SK-N-SH (cell line): ENCODE results near the gene CD22. TPM values are rescaled to one million over a fixed set of nuclear protein-coding genes. Genes with fewer than 3 reads are reported as not detected.

Experiments
- CTCF ChIA-PET: fragments of 300-600, 350-600 bp; formaldehyde crosslinking; extraction: SDS; loops from one replicate; lab custom pipeline; 2021; lab: Yijun Ruan, JAX
- POLR2A ChIA-PET: fragments of 350-600 bp; sonication (Branson Sonifier 250); formaldehyde crosslinking; extraction: SDS; loops from one replicate; lab custom pipeline; 2020; ENCODE audit warnings: antibody characterized with exemption, inconsistent platforms; lab: Yijun Ruan, JAX
- DNase-seq: peaks from one replicate; pipeline ENCODE4 v3.0.0; 2012
- H2AFZ ChIP-seq: fragments of 200-600 bp; sonication (generic); 2 replicates; pipeline ENCODE4 v1.8.1; 2016; ENCODE audit warnings: antibody characterized with exemption, mild to moderate bottlenecking, low read depth
- H3F3A ChIP-seq: fragments of 200-600 bp; sonication (generic); replicated peaks from 2 replicates; pipeline ENCODE3; 2016; ENCODE audit warnings: antibody characterized with exemption, mild to moderate bottlenecking; ENCODE audit not compliant: insufficient read depth
- H3K27ac ChIP-seq, 2 experiments: fragments of 200-500 bp in 1 of 2; fragments of 200-600 bp in 1 of 2; sonication (Bioruptor generic) in 1 of 2; sonication (generic), shearing (Covaris generic) in 1 of 2; 2 replicates each; pipeline versions ENCODE4 v1.5.1 to v1.6.1; 2014 to 2016; ENCODE audit warnings: low read depth in 2 of 2, inconsistent platforms in 1 of 2, low read length in 1 of 2, mild to moderate bottlenecking in 1 of 2, mixed read lengths in 1 of 2
- H3K27me3 ChIP-seq: fragments of 200-600 bp; sonication (generic), shearing (Covaris generic); 2 replicates; pipeline ENCODE4 v1.6.1; 2016; ENCODE audit warnings: mixed run types; ENCODE audit not compliant: insufficient read depth
- H3K36me3 ChIP-seq, 2 experiments: fragments of 200-500 bp in 1 of 2; fragments of 200-600 bp in 1 of 2; sonication (Bioruptor generic) in 1 of 2; sonication (generic) in 1 of 2; replicated peaks in 1 of 2; 2 replicates each; pipeline versions ENCODE3 to v1.5.1; 2014 to 2016; ENCODE audit warnings: low read length in 1 of 2, mild to moderate bottlenecking in 1 of 2; ENCODE audit not compliant: insufficient read depth in 2 of 2, control insufficient read depth in 1 of 2
- H3K4me1 ChIP-seq, 2 experiments: fragments of 200-500 bp in 1 of 2; fragments of 200-600 bp in 1 of 2; sonication (Bioruptor generic) in 1 of 2; sonication (generic), shearing (Covaris generic) in 1 of 2; 2 replicates each; pipeline versions ENCODE4 v1.5.1 to v1.6.1; 2014 to 2016; ENCODE audit warnings: low read depth in 1 of 2, low read length in 1 of 2, mixed run types in 1 of 2; ENCODE audit not compliant: insufficient read depth in 2 of 2, control insufficient read depth in 1 of 2
- H3K4me2 ChIP-seq: fragments of 200-600 bp; sonication (generic), shearing (Covaris generic); 2 replicates; pipeline ENCODE4 v1.6.1; 2017; ENCODE audit warnings: mixed run types
- H3K4me3 ChIP-seq, 2 experiments: fragments of 200-500 bp in 1 of 2; fragments of 200-600 bp in 1 of 2; sonication (Bioruptor generic) in 1 of 2; sonication (generic), shearing (Covaris generic) in 1 of 2; 2 replicates each; pipeline versions ENCODE4 v1.5.1 to v1.8.1; 2014 to 2016; ENCODE audit warnings: low read depth in 2 of 2, inconsistent platforms in 1 of 2, low read length in 1 of 2, mild to moderate bottlenecking in 1 of 2, mixed read lengths in 1 of 2, moderate library complexity in 1 of 2
- H3K79me2 ChIP-seq: fragments of 200-600 bp; sonication (generic); 2 replicates; pipeline ENCODE4 v1.8.1; 2017; ENCODE audit warnings: mild to moderate bottlenecking; ENCODE audit not compliant: insufficient read depth
- H3K9ac ChIP-seq: fragments of 200-600 bp; sonication (generic); 2 replicates; pipeline ENCODE4 v1.6.1; 2017; ENCODE audit warnings: mixed run types
- H3K9me2 ChIP-seq: fragments of 200-600 bp; sonication (generic); 2 replicates; pipeline ENCODE4 v1.6.1; 2017; ENCODE audit warnings: mixed run types
- H3K9me3 ChIP-seq: fragments of 200-600 bp; sonication (generic); 2 replicates; pipeline ENCODE4 v1.6.1; 2017; ENCODE audit warnings: mixed run types, mild to moderate bottlenecking, moderate library complexity
- H4K20me1 ChIP-seq: fragments of 200-600 bp; sonication (generic); 2 replicates; pipeline ENCODE4 v1.6.1; 2017; ENCODE audit warnings: mild to moderate bottlenecking, mixed run types; ENCODE audit not compliant: insufficient read depth
- CHD2 ChIP-seq: fragments of 150-350 bp; IDR thresholded peaks from 2 replicates; pipeline ENCODE4 v1.6.1; 2018; ENCODE audit warnings: low read length; ENCODE audit not compliant: partially characterized antibody
- CTCF ChIP-seq: fragments of 200-600 bp; sonication (generic); IDR thresholded peaks from 2 replicates; pipeline ENCODE4 v1.6.1; 2017; ENCODE audit warnings: antibody characterized with exemption, mild to moderate bottlenecking, moderate library complexity
- ELF1 ChIP-seq: IDR thresholded peaks from 2 replicates; pipeline ENCODE4 v1.4.0; 2012
- FOSL2 ChIP-seq: IDR thresholded peaks from 2 replicates; pipeline ENCODE4 v1.4.0; 2012; ENCODE audit warnings: low read depth, mild to moderate bottlenecking, moderate library complexity, borderline replicate concordance
- FOXJ3 ChIP-seq: sonication (generic); formaldehyde crosslinking; IDR thresholded peaks from 2 replicates; pipeline ENCODE4 v1.5.1; 2020; ENCODE audit warnings: mild to moderate bottlenecking, missing genetic modification reagents
- FOXM1 ChIP-seq: IDR thresholded peaks from 2 replicates; pipeline ENCODE4 v1.4.0; 2012; ENCODE audit warnings: low read depth, mild to moderate bottlenecking
- GABPA ChIP-seq: IDR thresholded peaks from 2 replicates; pipeline ENCODE4 v1.4.0; 2012; ENCODE audit warnings: low read depth, mild to moderate bottlenecking
- IRF3 ChIP-seq: fragments of 150-350 bp; IDR thresholded peaks from 2 replicates; pipeline ENCODE4 v1.6.1; 2016; ENCODE audit warnings: mild to moderate bottlenecking, low read depth, low read length
- MAX ChIP-seq: IDR thresholded peaks from 2 replicates; pipeline ENCODE4 v1.4.0; 2012; ENCODE audit warnings: low read depth
- MXI1 ChIP-seq: IDR thresholded peaks from 2 replicates; pipeline ENCODE4 v1.6.1; 2012; ENCODE audit warnings: mild to moderate bottlenecking, low read depth, low read length, improper control_type of control experiment
- NFIC ChIP-seq: IDR thresholded peaks from 2 replicates; pipeline ENCODE4 v1.4.0; 2012; ENCODE audit warnings: borderline replicate concordance
- RCOR1 ChIP-seq: fragments of 150-350 bp; IDR thresholded peaks from 2 replicates; pipeline ENCODE4 v1.6.1; 2017; ENCODE audit warnings: antibody characterized with exemption, low read length
- REST ChIP-seq: IDR thresholded peaks from 2 replicates; pipeline ENCODE4 v1.6.1; 2012; ENCODE audit warnings: mild to moderate bottlenecking, low read depth, low read length, moderate library complexity
- RXRA ChIP-seq: IDR thresholded peaks from 2 replicates; pipeline ENCODE4 v1.4.0; 2012; ENCODE audit warnings: low read depth, mild to moderate bottlenecking, borderline replicate concordance
- TCF12 ChIP-seq: IDR thresholded peaks from 2 replicates; pipeline ENCODE4 v1.4.0; 2012
- TEAD4 ChIP-seq: IDR thresholded peaks from 2 replicates; pipeline ENCODE4 v1.4.0; 2012; ENCODE audit warnings: mild to moderate bottlenecking, borderline replicate concordance; ENCODE audit not compliant: insufficient read depth
- YY1 ChIP-seq: IDR thresholded peaks from 2 replicates; pipeline ENCODE4 v1.4.0; 2012; ENCODE audit warnings: low read depth, mild to moderate bottlenecking
- WGBS: methylation state at CpG from one replicate; pipeline ENCODE4 v1.1.6; 2017; ENCODE audit warnings: low lambda C conversion rate; 5-methylcytosine and 5-hydroxymethylcytosine counted together
- polyA plus RNA-seq, 3 experiments: library from polyadenylated mRNA; depleted of rRNA; stranded (reverse); fragments of >200 nt; gene quantifications; 2 replicates each; pipeline ENCODE4 v1.2.3, GENCODE V29; 2012

Gene CD22
- polyA plus RNA-seq, 1 of the 3 experiments (the other 2 are of a cell fraction), result 0.18 TPM

- POLR2A ChIA-PET, result no interaction called here
- CTCF ChIA-PET, result no interaction called here
Measured at GRCh38 chr19:35303357-35303915, 25.6 kb upstream of the CD22 start.

More at GRCh38 chr19:35303357-35303915, 25.6 kb upstream of the CD22 start:
- no peak for TF ChIP-seq TEAD4
- TF ChIP-seq IRF3, result no peak
- TF ChIP-seq REST, result no peak
- no peak for TF ChIP-seq GABPA
- TF ChIP-seq FOXJ3 (CRISPR knock-in tag), result no peak
- no peak for TF ChIP-seq ELF1
- no peak for TF ChIP-seq TCF12
- no peak for TF ChIP-seq MXI1
- TF ChIP-seq MAX, result no peak
- TF ChIP-seq RCOR1, result no peak
- no peak for TF ChIP-seq FOXM1
- TF ChIP-seq CHD2, result no peak
- no peak for TF ChIP-seq YY1
- no peak for TF ChIP-seq CTCF
- TF ChIP-seq FOSL2, result no peak
- no peak for TF ChIP-seq RXRA
- no peak for TF ChIP-seq NFIC
- TF ChIP-seq, all 33 proteins: peak for 0
- no peak for DNase-seq
- H2AFZ ChIP-seq, result no peak overlapping the region
- H3K27me3 ChIP-seq, result peaks cover 44% of the 10 kb centered on the region
- no peaks in the 10 kb centered on the region for H3K36me3 ChIP-seq
- H3K79me2 ChIP-seq, result no peaks in the 10 kb centered on the region
- 20% methylated on average over 6 of the region's 6 CpGs for WGBS
- H3F3A ChIP-seq, result no peaks in the 10 kb centered on the region
- H3K9ac ChIP-seq, result no peak overlapping the region
- H3K9me3 ChIP-seq, result no peaks in the 10 kb centered on the region
- no peak overlapping the region for H3K4me3 ChIP-seq
- H4K20me1 ChIP-seq, result no peaks in the 10 kb centered on the region
- H3K9me2 ChIP-seq, result no peaks in the 10 kb centered on the region
- no peak overlapping the region for H3K4me2 ChIP-seq
- H3K27ac ChIP-seq, result no peak overlapping the region
- no peaks in the 10 kb centered on the region for H3K4me1 ChIP-seq
